K562 (cell line): ENCODE results near the gene P2RX3. TPM values are rescaled to one million over a fixed set of nuclear protein-coding genes. Genes with fewer than 3 reads are reported as not detected.

Experiments used
- ATAC-seq: fragments of 200-7000 bp; cut with Tn5 transposase; 3 replicates; pipeline ENCODE4 v1.9.1; 2020; ENCODE audit warnings: moderate library complexity
- BruUV-seq: library from RNA; stranded (reverse); fragments of 400-500 nt; replicated peaks from 2 replicates; lab custom pipeline; 2021; lab: Mats Ljungman, UMichigan
- CTCF ChIA-PET: fragments of 300-600 bp; formaldehyde crosslinking; extraction: SDS; loops from one replicate; lab custom pipeline; 2021; ENCODE audit warnings: low intra/inter-chr PET ratio; lab: Yijun Ruan, JAX
- POLR2A ChIA-PET: fragments of 300-600, 350-650 bp; sonication (Branson Sonifier 250); formaldehyde crosslinking; extraction: SDS; loops from one replicate; lab custom pipeline; 2021; ENCODE audit warnings: antibody characterized with exemption, inconsistent platforms; lab: Yijun Ruan, JAX
- DNase-seq, 4 experiments: peaks; one replicate each; pipeline versions ENCODE4 v3.0.0 to v3.0.0-alpha.2; 2011 to 2018; ENCODE audit warnings: low spot score in 3 of 4, mixed read lengths in 3 of 4; ENCODE audit errors: extremely low read depth in 1 of 4
- FAIRE-seq: peaks from 2 replicates; lab custom pipeline; 2011; peaks lifted over from hg19 to GRCh38; lab: Jason Lieb, UNC
- H2AFZ ChIP-seq: 2 replicates; pipeline ENCODE4 v1.6.0; 2011; ENCODE audit warnings: low read depth, low read length, control low read depth, inconsistent platforms
- H3K27ac ChIP-seq: fragments of 200-600 bp; 3 replicates; pipeline ENCODE4 v1.8.0; 2011; ENCODE audit warnings: low read depth, mild to moderate bottlenecking, control low read depth, inconsistent platforms, low read length, moderate library complexity, mixed read lengths; ENCODE audit errors: extremely low read depth
- H3K27me3 ChIP-seq, 2 experiments: fragments of 300-600 bp in 1 of 2; 2 replicates in 1 of 2; 3 replicates in 1 of 2; pipeline versions ENCODE4 v1.6.0 to v1.8.0; 2011; ENCODE audit warnings: inconsistent platforms in 2 of 2, low read length in 2 of 2, mild to moderate bottlenecking in 1 of 2, mixed read lengths in 1 of 2, moderate library complexity in 1 of 2; ENCODE audit not compliant: control insufficient read depth in 2 of 2, insufficient read depth in 2 of 2
- H3K36me3 ChIP-seq: fragments of 300-600 bp; 3 replicates; pipeline ENCODE4 v1.8.0; 2011; ENCODE audit warnings: mild to moderate bottlenecking, low read length, inconsistent platforms; ENCODE audit not compliant: control insufficient read depth, insufficient read depth
- H3K4me1 ChIP-seq, 2 experiments: fragments of 200-600 bp in 1 of 2; replicated peaks in 1 of 2; 2 replicates in 1 of 2; 3 replicates in 1 of 2; pipeline versions ENCODE4 v1.5.1 to v1.8.0; 2011; ENCODE audit warnings: inconsistent platforms in 2 of 2, low read length in 2 of 2, mild to moderate bottlenecking in 1 of 2, mixed read lengths in 1 of 2, moderate library complexity in 1 of 2; ENCODE audit not compliant: control insufficient read depth in 2 of 2, insufficient read depth in 2 of 2
- H3K4me2 ChIP-seq: 2 replicates; pipeline ENCODE4 v1.6.1; 2011; ENCODE audit warnings: low read length, control low read depth, inconsistent platforms, mixed read lengths; ENCODE audit not compliant: insufficient read depth
- H3K4me3 ChIP-seq: fragments of 200-600 bp; sonication (generic), shearing (Covaris generic); 2 replicates; pipeline ENCODE4 v1.5.1; 2016; ENCODE audit warnings: control low read depth, inconsistent platforms
- H3K79me2 ChIP-seq: fragments of 200-600 bp; 3 replicates; pipeline ENCODE4 v1.8.0; 2011; ENCODE audit warnings: low read length, inconsistent platforms; ENCODE audit not compliant: control insufficient read depth, insufficient read depth
- H3K9ac ChIP-seq, 2 experiments: 2 replicates each; pipeline versions ENCODE4 v1.6.0 to v1.6.1; 2011; ENCODE audit warnings: low read depth in 2 of 2, low read length in 2 of 2, control low read depth in 1 of 2, inconsistent platforms in 1 of 2, mild to moderate bottlenecking in 1 of 2, mixed read lengths in 1 of 2; ENCODE audit not compliant: insufficient read depth in 1 of 2
- H3K9me1 ChIP-seq: one replicate; pipeline ENCODE4 v1.6.0; 2011; ENCODE audit warnings: inconsistent platforms, mild to moderate bottlenecking, low read length, moderate library complexity; ENCODE audit not compliant: control insufficient read depth, insufficient read depth
- H3K9me3 ChIP-seq: replicated peaks from 2 replicates; pipeline ENCODE4 v1.5.1; 2011; ENCODE audit warnings: low read depth, low read length, inconsistent platforms; ENCODE audit not compliant: control insufficient read depth, insufficient read depth
- H4K20me1 ChIP-seq: replicated peaks from 2 replicates; pipeline ENCODE4 v1.6.1; 2011; ENCODE audit warnings: low read length, inconsistent platforms, mixed read lengths; ENCODE audit not compliant: control insufficient read depth, insufficient read depth
- ELF2 ChIP-seq: fragments of 250-450 bp; sonication (Bioruptor Pico); IDR thresholded peaks from 2 replicates; pipeline ENCODE4 v1.5.0; 2021; ENCODE audit warnings: mild to moderate bottlenecking
- PRPF4 ChIP-seq: fragments of 200-400 bp; formaldehyde crosslinking; IDR thresholded peaks from one replicate; pipeline ENCODE4 v1.6.1; 2017; ENCODE audit warnings: low read length, low read depth, mild to moderate bottlenecking; ENCODE audit not compliant: insufficient read depth, poor library complexity, severe bottlenecking
- RBM25 ChIP-seq: fragments of 200-400 bp; formaldehyde crosslinking; IDR thresholded peaks from 2 replicates; pipeline ENCODE4 v1.6.1; 2018; ENCODE audit warnings: low read length, low read depth, moderate library complexity; ENCODE audit not compliant: severe bottlenecking
- ZNF584 ChIP-seq: fragments of 200-800 bp; sonication (Bioruptor generic); IDR thresholded peaks from 2 replicates; pipeline ENCODE4 v1.6.1; 2016; ENCODE audit warnings: low read depth, mild to moderate bottlenecking, missing genetic modification characterization, missing compliant biosample characterization
- WGBS: fragments of 100-300 bp; shearing (Covaris generic); methylation state at CpG from one replicate; pipeline ENCODE4 v1.1.6; 2016; ENCODE audit warnings: low coverage, mixed read lengths; ENCODE audit not compliant: insufficient coverage; ENCODE audit errors: missing lambda C conversion rate; 5-methylcytosine and 5-hydroxymethylcytosine counted together
- in situ Hi-C: fragments of 300-500 bp; cut with MboI; formaldehyde crosslinking; loops from 4 replicates; pipeline ENCODE4 v1.15.0; 2018; ENCODE audit warnings: inconsistent platforms, mixed read lengths
- intact Hi-C: fragments of 100-400 bp; cut with micrococcal nuclease; formaldehyde crosslinking; loops from 2 replicates; pipeline ENCODE4 v1.14.2; 2022
- polyA plus RNA-seq, 8 experiments: library from polyadenylated mRNA; depleted of rRNA in 4 of 8; stranded (reverse) in 5 of 8; unstranded in 3 of 8; fragments of >200 nt; fragmentation: Nextera tagmentation in 2 of 8; fragmentation: Illumina TruSeq in 1 of 8; extraction: Ambion mirVana in 2 of 8; extraction: Trizol in 1 of 8; gene quantifications; 2 replicates each; pipeline versions ENCODE4 v1.2.1 to v1.2.3, GENCODE V29; 2011 to 2014; ENCODE audit warnings: inconsistent platforms in 1 of 8, missing spikeins in 1 of 8
- total RNA-seq, 7 experiments: library from RNA; depleted of rRNA in 6 of 7; stranded (reverse); fragments of >200 nt in 6 of 7; fragmentation: Illumina TruSeq in 2 of 7; extraction: Trizol in 2 of 7; gene quantifications; 2 replicates each; pipeline versions ENCODE4 v1.2.1 to v1.2.3, GENCODE V29; 2011 to 2021; ENCODE audit warnings: low replicate concordance in 1 of 7
- TF ChIP-seq, protein P1 (sequence below): sonication (generic); formaldehyde crosslinking; IDR thresholded peaks from 2 replicates; pipeline ENCODE4 v1.8.0; 2022; ENCODE audit warnings: mild to moderate bottlenecking, missing genetic modification reagents, borderline replicate concordance

The P2RX3 gene
- total and polyA plus RNA-seq, 9 of the 15 experiments (the other 6 are each of a cell fraction or from before 2014, with no cell fraction given) = not detected

DNA sequence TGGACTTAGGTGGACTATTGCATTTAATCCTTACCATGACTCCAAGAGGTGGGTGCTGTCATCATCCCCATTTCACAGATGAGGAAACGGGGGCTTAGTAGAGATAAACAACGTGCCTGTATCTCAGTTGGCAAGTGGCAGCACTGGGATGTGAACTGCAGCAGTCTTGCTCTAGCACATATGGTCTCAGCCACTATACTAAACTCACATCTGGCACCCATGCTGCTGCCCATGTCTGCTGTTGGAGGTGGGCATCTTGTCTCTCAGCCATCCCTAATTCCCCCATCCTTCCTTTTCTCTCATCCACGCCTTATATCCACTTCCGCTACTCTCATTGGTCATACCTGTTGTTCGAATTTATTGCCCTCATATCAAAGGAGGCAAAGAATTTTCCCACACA, 39.0 kb downstream of the P2RX3 start:
- Histone ChIP-seq H3K4me3 (no peak overlapping the region), H3K27me3 (peaks cover 6 to 7% of the 10 kb centered on the region in 2 experiments; a peak in 1 of 5 replicates), H3K9me3 (no peaks in the 10 kb centered on the region), H3K4me2 (no peak overlapping the region), H2AFZ (no peak overlapping the region), H3K4me1 (peaks cover 7 to 11% of the 10 kb centered on the region in 2 experiments), H3K9me1 (no peaks in the 10 kb centered on the region), H3K27ac (no peak overlapping the region), H3K36me3 (no peaks in the 10 kb centered on the region), H3K9ac (no peak overlapping the region), H3K79me2 (no peaks in the 10 kb centered on the region), H4K20me1 (no peaks in the 10 kb centered on the region)
- ATAC-seq (no peak), DNase-seq (no peak), FAIRE-seq (no peak)
- WGBS = 17% methylated on average over 5 of the region's 5 CpGs
- CTCF ChIA-PET = no interaction called here
- TF ChIP-seq, protein P1, sequence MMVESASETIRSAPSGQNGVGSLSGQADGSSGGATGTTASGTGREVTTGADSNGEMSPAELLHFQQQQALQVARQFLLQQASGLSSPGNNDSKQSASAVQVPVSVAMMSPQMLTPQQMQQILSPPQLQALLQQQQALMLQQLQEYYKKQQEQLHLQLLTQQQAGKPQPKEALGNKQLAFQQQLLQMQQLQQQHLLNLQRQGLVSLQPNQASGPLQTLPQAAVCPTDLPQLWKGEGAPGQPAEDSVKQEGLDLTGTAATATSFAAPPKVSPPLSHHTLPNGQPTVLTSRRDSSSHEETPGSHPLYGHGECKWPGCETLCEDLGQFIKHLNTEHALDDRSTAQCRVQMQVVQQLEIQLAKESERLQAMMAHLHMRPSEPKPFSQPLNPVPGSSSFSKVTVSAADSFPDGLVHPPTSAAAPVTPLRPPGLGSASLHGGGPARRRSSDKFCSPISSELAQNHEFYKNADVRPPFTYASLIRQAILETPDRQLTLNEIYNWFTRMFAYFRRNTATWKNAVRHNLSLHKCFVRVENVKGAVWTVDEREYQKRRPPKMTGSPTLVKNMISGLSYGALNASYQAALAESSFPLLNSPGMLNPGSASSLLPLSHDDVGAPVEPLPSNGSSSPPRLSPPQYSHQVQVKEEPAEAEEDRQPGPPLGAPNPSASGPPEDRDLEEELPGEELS = no peak
- TF ChIP-seq RBM25 = peak; percentile 45
- intact Hi-C loops (no loop called here), in situ Hi-C loops (no loop called here)
- POLR2A ChIA-PET = interaction anchor here (0.6 to 0.7 kb wide), 2 partner anchors 49 to 118 kb away, joined by 3 read pairs; no protein-coding TSS in a partner anchor
- no TSS peak for BruUV-seq

DNA sequence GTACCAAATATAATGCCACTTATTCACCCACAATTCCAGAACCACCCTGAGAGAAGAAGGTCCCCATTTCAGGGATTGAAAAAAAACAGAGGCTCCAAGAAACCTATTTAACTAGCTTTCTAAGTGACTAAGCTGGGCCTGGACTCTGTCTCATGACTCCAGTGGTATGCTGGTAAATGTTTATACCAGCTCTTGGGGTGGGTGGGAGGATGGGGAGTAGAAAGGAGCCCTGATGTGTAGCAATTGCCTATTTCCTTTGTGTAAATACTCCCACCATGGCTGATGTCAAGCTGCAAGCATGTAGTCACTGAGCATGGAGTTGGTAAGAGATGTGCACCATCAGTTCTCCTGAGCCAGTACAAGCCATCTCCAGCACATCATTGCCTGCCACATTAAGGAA, 40.0 kb downstream of the P2RX3 start:
- ATAC-seq = no peak
- in situ Hi-C loops = no loop called here
- no peak for FAIRE-seq

More for the DNA sequence above, 40.0 kb downstream of the P2RX3 start:
- H3K79me2 ChIP-seq = no peaks in the 10 kb centered on the region
- no peaks in the 10 kb centered on the region for H3K36me3 ChIP-seq
- H3K4me3 ChIP-seq = no peak overlapping the region
- intact Hi-C loops = no loop called here
- ChIA-PET POLR2A (no interaction called here), CTCF (no interaction called here)
- no peaks in the 10 kb centered on the region for H3K9me3 ChIP-seq
- H3K27me3 ChIP-seq = peaks cover 6 to 7% of the 10 kb centered on the region in 2 experiments; a peak in 1 of 5 replicates
- no peak overlapping the region for H3K4me2 ChIP-seq
- H4K20me1 ChIP-seq = no peaks in the 10 kb centered on the region
- no peak for DNase-seq
- H2AFZ ChIP-seq = no peak overlapping the region
- no TSS peak for BruUV-seq
- H3K9ac ChIP-seq = no peak overlapping the region
- H3K27ac ChIP-seq = no peak overlapping the region
- H3K9me1 ChIP-seq = no peaks in the 10 kb centered on the region
- TF ChIP-seq ELF2 (CRISPR knock-in tag) = no peak
- TF ChIP-seq ZNF584 = no peak
- no peak for TF ChIP-seq PRPF4
- TF ChIP-seq, all 486 proteins: peak for 0
- peaks cover 12 to 20% of the 10 kb centered on the region in 2 experiments for H3K4me1 ChIP-seq
